Stimulated activated CD8-positive, alpha-beta memory T cell treated with anti-CD3 and anti-CD28 coated beads, Interleukin-4, amount 100 ng/mL, for 24 hours (primary cell): ENCODE measurements around the gene ADAD2.

Experiments used
- DNase-seq: peaks from one replicate; pipeline ENCODE4 v3.0.0-alpha.2; 2020; ENCODE audit warnings: low read depth

ADAD2 gene

DNA sequence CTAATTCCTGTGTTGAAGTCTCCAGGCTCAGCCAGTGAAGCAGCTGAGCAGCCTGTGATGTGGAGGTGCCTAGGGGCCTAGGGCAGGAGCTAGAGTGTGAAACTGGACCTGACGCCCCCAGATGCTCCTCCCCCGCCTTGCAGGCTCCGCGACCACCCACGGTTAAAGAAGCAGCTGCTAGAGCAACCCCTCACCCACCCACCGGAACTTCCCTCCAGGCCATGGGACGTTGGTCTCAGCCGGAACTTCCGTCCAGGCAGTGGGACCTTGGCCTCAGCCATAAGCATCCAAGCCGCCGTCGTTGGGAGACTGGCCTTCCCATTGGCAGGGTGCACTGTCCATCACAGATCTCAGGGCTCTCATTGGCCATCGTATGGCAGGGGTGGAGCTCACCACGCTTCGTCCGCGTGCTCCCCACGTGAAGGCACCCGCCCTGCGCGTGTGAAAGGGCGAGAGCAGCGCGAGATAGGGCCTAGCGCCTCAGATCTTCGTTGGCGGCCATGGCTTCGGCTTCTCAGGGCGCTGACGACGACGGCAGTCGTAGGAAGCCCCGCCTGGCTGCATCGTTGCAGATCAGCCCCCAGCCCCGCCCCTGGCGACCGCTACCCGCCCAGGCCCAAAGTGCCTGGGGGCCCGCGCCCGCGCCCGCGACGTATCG is at the start of gene ADAD2:
ADAD2 (plus strand) TSS at position 427 of the 658 bp plus-strand sequence; CDS start at position 501, 74 bp downstream.
- no peak for DNase-seq

DNA sequence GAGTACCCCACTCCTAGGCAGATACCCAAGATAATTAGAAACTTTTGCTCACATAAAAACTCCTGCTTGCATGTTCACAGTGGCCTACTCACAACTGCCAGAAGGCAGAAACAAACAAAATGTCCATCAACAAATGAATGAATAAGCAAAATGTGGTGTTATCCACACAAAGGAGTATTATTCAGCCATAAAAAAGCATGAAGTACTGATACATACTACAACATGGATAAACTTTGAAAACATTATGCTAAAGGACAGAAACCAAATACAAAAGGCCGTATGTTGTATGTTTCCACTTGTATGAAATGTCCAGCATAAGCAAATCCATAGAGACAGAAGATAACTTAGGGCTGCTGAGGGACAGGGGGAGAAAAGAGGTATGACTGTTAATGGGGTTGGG is 47.9 kb upstream of the ADAD2 start:
- DNase-seq, result no peak

DNA sequence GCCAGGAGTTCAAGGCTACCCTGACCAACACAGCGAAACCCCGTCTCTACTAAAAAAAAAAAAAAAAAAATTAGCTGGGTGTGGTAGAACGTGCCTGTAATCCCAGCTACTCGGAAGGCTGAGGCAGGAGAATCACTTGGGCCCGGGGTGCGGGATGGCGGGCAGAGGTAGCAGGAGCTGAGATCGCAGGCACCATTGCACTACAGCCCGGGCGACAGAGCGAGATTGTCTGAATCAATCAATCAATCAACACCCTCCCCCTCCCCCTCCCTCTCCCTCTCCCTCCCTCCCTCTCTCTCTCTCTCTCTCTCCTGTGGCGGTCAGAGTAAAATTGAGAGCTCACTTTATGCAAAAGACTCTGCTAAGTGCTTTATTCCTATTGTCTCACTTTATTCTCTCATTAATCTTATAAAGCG is 47.2 kb upstream of the ADAD2 start:
- DNase-seq, result no peak

DNA sequence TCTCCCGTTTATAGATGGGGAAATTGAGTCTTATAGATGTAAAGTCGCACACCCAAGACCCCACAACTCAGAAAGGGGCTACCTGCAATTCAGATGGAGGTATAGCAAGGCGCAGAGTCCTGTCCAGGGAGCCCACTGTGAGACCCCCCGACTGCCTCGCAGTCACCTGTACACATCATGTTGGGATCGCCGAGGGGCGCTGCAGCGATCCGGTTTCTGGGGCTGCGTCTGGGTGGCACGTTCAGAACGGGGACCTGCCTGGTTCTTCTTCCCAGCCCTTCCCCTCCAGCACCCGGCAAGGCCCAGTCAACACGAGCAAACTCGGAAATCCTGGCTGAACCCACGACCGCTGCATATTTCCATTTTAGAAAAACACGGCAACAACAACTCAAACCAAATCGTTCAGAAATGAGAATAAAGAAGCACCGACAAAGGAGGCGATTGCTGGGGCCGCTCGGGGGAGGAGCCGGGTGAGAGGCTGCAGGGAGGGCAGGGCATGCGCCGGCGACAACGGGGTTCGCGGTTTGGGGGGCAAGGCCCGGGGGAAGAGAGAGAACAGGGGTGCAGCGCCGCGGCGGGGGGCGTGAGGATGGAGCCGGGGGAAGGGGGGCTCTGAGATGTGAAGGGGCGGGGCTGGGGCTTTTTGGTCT is 46.6 kb upstream of the ADAD2 start:
- peak; percentile 33 for DNase-seq

DNA sequence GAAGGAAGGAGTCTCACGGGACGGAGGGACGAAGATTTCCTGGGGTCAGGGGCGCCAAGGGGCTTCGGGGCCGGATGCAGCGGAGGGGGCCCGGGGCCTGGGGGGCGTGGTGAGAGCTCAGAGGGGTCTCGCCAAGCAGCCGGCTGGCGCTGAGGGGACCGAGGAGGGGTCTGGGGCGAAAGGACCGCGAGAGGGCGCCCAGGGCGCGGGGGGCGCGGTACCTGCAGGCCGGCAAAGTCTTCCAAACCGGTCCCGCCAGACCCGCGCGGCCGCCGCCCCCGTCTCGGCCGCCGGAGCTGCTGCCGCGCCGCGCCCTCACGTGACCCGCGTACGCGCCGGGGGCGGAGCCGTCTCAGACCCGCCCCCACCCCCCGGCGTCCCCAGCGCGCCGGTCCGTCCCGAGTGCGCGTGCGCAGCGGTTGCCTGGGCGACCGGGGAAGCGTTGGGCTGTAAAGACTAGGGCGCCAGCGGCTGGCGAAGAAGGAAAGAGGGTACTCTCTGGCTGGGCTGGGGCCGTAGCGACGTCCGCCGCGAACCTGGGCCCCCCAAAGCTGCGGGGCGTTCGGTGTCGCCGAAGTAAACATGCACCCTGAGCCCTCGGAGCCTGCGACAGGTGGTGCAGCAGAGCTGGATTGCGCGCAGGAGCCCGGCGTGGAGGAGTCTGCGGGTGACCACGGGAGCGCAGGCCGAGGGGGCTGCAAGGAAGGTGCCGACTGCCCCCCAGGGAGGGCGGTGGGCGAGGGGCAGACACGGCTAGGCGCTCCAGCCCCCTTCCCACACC is 45.9 kb upstream of the ADAD2 start, which contains the start of the genes DNAAF1 and HSDL1:
DNAAF1 (plus strand) TSS at position 450 of the 781 bp plus-strand sequence; CDS start at position 583, 133 bp downstream.
HSDL1 (minus strand) TSS at position 319 of the 781 bp plus-strand sequence. CDS start 13,856 bp downstream, outside the sequence.
- DNase-seq, result peak; percentile 93

DNA sequence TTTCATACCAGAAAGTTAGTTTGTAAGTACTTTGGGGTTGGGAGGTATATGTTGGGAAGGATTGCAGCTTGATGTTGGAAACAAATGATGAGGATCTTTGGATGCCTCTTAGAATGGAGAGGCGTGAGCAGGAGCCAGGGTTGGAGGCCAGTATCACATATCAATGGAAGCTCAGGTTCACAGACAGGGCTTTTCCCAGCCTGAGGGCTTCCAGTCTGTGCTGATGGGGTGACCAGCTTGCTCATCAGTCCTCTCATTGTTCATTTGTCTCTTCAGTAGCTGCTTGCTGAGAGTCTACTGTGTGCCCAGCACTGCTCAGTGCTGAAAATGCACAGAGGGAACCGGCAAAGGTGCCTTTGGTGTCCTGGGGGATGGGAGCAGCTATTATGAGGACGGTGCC is 40.0 kb upstream of the ADAD2 start:
- no peak for DNase-seq

DNA sequence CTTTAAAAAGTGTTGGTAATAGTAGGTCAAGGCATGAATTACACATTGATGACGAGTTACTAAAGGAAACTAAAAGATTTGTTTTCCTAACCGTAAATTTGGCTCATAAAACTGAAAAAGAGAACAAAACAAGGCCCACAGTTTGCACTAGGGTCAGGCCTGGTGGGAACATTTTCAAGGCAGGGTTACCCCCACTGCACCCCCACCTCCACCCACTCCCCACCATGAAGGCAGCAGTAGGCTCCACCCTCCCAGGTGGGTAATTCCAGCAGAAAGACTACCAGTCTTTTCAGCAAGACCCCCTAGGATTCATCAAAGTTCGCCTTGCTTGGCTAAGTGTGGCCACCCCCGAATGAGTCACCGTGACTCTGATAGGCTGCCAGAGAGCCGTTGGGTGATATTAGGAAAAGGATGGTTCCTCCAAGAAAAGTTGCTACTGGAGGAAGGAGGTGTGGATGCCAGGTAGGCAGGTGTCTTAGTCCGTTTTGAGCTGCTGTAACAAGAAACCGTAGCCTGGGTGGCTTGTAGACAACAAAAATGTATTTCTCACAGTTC is 37.2 kb upstream of the ADAD2 start:
- no peak for DNase-seq

DNA sequence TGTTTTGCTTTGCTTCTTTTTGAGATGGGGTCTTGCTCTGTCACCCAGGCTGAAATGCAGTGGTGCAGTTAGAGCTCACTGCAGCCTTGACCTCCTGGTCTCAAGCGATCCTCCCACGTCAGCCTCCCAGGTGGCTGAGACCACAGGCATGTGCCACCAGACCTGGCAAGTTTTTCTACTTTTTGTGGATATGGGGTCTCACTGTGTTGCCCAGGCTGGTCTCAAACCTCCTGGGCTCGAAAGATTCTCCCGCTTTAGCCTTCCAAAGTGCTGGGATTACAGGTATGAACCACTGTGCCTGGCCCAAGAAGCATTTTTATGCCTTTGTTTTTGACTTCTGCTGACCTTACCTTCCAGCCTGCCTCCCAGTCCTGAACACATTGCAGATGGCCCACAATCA is 35.7 kb upstream of the ADAD2 start:
- no peak for DNase-seq

DNA sequence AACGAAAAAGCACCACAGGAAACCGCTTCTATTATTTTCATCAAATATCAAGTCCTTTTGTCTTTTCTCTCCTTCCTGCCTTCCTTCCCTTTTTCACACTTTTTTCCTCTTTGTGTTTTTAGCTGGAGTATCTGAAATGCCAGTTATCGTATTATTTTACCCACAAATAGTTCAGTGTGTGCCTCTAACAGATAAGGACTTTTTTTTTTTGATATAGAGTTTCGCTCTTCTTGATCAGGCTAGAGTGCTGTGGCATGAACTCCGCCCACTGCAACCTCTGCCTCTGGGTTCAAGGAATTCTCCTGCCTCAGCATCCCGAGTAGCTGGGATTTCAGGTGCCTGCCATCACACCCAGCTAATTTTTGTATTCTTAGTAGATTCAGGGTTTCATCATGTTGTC is 35.2 kb upstream of the ADAD2 start:
- DNase-seq, result no peak

DNA sequence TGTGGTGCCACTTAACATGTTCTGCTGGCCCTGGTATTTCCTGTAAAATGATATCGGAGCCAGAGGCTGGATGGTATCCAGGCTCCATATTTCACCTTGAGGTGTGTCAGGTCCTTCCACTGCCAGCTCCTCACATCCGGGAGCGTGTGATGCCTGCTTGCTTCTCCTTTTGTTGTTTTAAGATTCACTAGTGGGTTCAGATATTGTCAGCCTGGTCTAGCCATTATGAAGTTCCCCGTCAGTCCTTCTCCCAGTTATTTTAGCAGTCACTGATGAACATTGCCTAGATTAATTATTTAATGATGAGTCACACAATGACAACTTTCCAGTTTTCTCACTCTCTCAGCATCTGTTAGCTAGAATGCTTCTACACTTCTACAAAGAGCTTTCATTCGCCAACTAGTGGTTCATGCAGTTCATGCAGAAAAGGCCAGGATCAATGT is 34.6 kb upstream of the ADAD2 start:
- DNase-seq, result no peak

DNA sequence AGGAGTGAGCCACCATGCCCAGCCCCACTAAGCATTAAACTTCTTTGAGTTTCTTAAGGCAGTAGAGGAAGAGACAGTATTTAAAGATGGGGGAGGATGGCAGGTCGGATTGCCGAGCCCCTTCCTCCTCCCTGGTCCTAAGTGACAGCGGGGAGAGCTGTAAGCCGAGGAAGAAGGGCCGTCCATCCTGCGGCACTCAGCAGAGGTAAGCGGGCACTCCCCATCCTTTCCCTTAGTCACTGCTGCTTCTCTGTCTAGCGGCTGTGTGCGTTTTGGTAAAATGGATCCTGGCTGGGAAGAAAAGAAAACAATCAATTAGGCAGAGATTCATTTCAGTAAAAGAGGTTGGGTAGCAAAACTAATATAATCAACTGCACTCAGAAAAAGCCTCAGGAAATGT is 31.9 kb upstream of the ADAD2 start:
- no peak for DNase-seq

DNA sequence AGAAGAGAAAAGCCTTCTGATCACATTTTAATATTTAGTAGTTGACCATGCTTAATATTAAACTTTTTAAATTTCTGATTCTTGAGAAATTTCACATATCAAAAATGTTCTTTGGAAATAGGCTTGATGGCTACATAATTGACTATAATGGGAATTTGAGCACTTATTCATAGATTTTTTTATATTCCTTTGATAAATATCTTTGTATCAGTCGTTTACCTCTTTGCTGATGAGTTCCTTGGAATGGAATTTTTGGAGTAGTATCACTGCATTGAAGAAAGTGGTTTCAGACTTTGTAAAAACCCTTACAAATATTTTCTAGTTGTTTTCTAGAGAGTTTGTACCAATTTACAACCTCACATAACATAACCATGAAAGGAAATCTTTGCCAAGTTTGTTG is 31.2 kb upstream of the ADAD2 start:
- DNase-seq, result no peak

DNA sequence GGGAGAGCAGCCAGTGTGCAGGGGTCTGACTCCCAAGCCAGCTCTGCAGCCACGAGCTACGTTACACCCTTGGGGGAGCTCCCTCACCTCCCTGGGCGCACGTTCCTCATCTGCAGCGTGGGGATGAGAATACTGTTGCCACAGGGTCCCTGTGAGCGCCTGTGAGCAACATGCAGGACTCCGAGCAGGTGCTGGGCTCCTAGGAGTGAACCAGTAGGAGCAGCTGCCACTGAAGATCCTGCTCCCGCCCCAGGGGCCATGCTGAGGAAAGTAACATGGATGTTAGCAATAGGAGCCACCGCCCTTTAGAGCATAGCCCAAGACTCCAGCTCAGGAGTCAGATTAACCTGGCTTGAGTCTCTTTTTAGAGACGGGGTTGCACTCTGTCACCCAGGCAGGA is 29.9 kb upstream of the ADAD2 start:
- DNase-seq, result no peak

DNA sequence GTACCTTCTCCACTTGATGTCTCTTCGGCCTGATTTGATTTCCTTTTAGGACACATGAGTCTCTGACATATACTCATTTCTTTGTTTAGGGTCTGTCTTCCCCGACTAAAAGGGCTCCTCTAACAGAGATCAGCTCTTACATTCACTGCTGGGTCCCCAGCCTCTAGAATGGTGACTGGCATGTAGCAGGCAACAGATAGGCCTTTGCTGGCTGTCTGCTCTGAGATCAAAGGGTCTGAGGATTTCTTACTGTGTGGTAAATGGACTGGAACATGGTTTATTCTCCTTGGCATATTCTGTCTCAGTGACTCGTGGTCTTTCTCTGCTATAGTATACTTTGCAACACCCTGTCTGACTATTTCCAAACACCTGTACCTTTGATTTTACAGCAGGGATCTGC is 29.2 kb upstream of the ADAD2 start:
- no peak for DNase-seq

DNA sequence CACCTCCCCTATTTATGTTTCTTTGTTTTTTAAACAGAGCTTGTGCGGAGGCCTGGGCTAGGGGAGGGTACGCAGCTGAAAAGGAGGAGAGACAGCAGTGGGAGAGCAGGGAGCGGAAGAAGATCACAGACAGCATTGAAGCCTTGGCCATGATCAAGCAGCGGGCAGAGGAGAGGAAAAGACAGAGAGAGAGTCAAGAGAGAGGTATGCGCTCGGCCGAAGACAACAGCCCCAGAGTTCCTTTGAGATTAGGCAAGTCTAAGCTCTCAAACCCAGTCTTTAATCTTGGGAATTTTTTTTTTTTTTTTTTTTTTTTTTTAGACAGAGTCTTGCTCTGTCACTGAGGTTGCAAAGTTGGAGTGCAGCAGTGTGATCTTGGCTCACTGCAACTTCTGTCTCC is 25.2 kb upstream of the ADAD2 start:
- no peak for DNase-seq

DNA sequence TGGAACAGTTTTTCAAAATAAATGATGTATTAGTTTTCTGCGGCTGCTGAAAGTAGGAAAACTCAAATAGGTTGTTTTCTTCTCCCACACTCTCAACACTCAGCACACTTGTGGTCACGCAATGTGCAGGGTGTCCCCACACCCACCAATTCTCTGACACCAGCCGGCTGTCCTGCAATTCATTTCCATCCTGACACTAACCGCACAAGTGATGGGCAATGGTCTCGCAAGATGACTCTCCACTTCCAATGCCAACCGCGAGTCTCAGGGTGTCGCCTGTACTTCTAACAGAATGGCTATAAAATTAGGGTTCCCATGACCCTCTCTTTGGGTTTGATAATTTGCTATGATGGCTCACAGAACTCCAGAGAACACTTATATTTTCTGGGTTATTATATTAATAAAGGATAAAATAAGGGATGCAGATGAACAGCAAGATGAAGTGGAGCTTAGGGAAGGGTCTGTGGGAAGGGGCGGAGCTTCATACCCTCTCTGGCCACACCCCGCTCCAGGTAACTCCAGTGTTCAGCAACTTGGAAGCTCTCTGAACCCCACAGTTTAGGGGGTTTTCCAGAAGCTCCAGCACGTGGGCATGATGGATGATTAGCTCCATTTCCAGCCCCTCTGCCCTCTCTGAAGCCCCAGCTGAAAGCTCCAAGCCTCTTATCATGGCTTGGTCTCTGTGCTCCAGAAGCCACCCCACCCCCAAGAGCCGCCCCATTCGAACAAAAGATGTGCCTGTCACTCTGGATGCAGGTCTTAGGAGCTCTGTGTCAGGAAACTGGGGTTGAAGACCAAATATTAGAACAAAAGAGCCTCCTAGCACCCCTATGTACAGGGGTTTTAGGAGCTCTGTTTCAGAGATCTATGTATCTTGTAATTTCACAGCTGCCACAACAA is 23.9 kb upstream of the ADAD2 start:
- no peak for DNase-seq

DNA sequence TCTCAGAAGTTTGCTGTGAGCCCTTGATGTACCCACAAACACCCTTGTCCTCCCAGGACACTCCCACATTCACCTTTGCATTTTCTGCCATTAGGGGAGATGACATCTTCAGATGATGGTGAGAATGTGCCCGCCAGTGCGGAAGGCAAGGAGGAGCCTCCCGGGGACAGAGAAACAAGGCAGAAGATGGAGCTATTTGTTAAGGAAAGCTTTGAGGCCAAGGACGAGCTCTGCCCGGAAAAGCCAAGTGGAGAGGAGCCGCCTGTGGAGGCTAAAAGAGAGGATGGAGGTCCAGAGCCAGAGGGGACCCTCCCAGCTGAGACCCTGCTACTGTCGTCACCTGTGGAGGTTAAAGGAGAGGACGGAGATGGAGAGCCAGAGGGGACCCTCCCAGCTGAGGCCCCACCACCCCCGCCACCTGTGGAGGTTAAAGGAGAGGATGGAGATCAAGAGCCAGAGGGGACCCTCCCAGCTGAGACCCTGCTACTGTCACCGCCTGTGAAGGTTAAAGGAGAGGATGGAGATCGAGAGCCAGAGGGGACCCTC is 21.1 kb upstream of the ADAD2 start:
- no peak for DNase-seq

DNA sequence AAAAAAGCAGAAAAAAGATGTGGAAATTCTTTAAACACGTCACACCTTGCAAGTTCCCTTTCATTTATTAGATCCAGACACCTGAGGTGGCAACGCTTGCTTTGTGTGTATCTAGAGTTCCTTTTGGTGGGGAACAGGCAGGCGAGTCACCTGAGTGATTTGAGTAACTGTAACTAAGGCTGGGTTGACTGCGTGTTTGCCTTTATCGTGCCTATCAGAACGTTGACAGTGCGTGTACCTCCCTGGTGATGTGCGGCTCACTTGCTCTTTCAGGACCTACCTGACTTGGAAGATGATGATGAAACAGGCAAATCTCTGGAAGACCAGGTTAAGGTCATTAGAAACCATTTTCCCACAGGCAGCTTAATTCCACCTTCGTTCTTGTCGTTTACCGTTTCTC is 16.6 kb upstream of the ADAD2 start:
- DNase-seq, result no peak

DNA sequence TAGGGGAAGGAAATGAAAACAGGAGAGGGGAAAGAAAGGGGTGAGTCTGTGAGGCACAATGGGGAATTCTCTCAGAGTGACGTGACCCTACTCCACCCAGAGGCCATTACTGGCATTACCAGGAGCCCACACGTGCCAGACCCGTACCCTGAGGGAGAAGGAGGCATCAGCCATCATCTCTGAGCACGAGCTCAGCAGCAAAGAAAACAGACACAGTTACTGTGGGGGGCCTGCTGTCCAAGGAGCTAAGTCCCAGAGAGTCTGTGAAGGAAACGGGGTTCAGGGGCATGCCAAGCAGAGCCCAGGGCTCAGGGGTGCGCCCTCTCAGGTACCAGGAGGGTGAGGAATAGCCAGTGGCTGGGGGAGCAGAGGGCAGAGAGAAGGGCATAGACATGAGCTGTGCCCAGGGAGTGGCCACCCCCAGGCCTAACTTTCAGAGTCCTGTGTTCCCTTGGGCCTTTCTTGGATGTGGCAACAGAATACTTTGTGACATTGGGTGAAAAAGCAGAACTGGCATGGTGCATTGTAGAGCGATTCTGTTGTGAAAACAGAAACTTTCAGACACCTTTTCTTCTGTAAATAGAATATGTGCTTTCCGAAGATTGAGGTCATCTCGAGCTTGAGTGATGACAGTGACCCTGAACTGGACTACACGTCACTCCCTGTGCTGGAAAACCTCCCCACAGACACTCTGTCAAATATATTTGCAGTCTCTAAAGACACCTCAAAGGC is 15.4 kb upstream of the ADAD2 start:
- peak; percentile 38 for DNase-seq
